HCT116 (cell line): ENCODE measurements around the gene WSB1. TPM values are rescaled to one million over a fixed set of nuclear protein-coding genes. Genes with fewer than 3 reads are reported as not detected.

ENCODE experiments used
- ATAC-seq: fragments of 200-7000 bp; cut with Tn5 transposase; 2 replicates; pipeline ENCODE4 v1.9.1; 2020; ENCODE audit warnings: mild to moderate bottlenecking, moderate library complexity
- BruUV-seq: library from RNA; stranded (reverse); fragments of 400-500 nt; replicated peaks from 2 replicates; lab custom pipeline; 2021; lab: Mats Ljungman, UMichigan
- CTCF ChIA-PET: fragments of 300-600 bp; sonication (Branson Sonifier 250); formaldehyde crosslinking; loops from one replicate; lab custom pipeline; 2021; ENCODE audit warnings: antibody characterized with exemption; lab: Charles Lee
- POLR2A ChIA-PET: fragments of 300-600, 350-600 bp; sonication (Branson Sonifier 250); formaldehyde crosslinking; loops from one replicate; lab custom pipeline; 2021; ENCODE audit warnings: antibody characterized with exemption; lab: Charles Lee
- RAD21 ChIA-PET, 2 experiments: fragments of 300-600 bp; sonication (Branson Sonifier 250); formaldehyde crosslinking; loops; one replicate each; lab custom pipeline; 2023; ENCODE audit warnings: low total read pairs in 2 of 2; ENCODE audit not compliant: uncharacterized antibody in 2 of 2, unreplicated experiment in 2 of 2, low non-redundant PET in 1 of 2; lab: Charles Lee
- DNase-seq: peaks from one replicate; pipeline ENCODE4 v3.0.0-alpha.2; 2010; ENCODE audit warnings: low read depth, low spot score
- H2AFZ ChIP-seq: fragments of 200-600 bp; shearing (Covaris generic), sonication (generic); 2 replicates; pipeline ENCODE4 v1.6.1; 2017; ENCODE audit warnings: low read depth, mixed run types, mixed read lengths, antibody characterized with exemption, low read length; ENCODE audit not compliant: poor library complexity, severe bottlenecking
- H3K27ac ChIP-seq: 2 replicates; pipeline ENCODE4 v1.5.1; 2012; ENCODE audit warnings: low read depth, low read length
- H3K27me3 ChIP-seq: fragments of 200-600 bp; sonication (generic); 2 replicates; pipeline ENCODE4 v1.6.1; 2016; ENCODE audit warnings: mixed run types, low read length, mixed read lengths; ENCODE audit not compliant: insufficient read depth
- H3K36me3 ChIP-seq, 2 experiments: fragments of 200-500 bp in 1 of 2; fragments of 200-600 bp in 1 of 2; sonication (Bioruptor generic) in 1 of 2; sonication (generic) in 1 of 2; 2 replicates each; pipeline versions ENCODE4 v1.5.1 to v1.6.1; 2014 to 2016; ENCODE audit warnings: low read length in 2 of 2, inconsistent platforms in 1 of 2, mixed read lengths in 1 of 2, mixed run types in 1 of 2; ENCODE audit not compliant: insufficient read depth in 2 of 2, control insufficient read depth in 1 of 2
- H3K4me1 ChIP-seq, 2 experiments: fragments of 200-600 bp in 1 of 2; sonication (generic) in 1 of 2; 2 replicates each; pipeline versions ENCODE4 v1.5.1 to v1.6.1; 2012 to 2017; ENCODE audit warnings: low read length in 2 of 2, inconsistent platforms in 1 of 2, mild to moderate bottlenecking in 1 of 2, mixed read lengths in 1 of 2, mixed run types in 1 of 2, moderate library complexity in 1 of 2; ENCODE audit not compliant: insufficient read depth in 2 of 2, control insufficient read depth in 1 of 2
- H3K4me2 ChIP-seq: fragments of 200-600 bp; sonication (generic); 2 replicates; pipeline ENCODE4 v1.6.1; 2017; ENCODE audit warnings: mixed run types, low read length, mixed read lengths
- H3K4me3 ChIP-seq, 2 experiments: fragments of 200-600 bp in 1 of 2; sonication (generic) in 1 of 2; replicated peaks in 1 of 2; 2 replicates each; pipeline ENCODE4 v1.5.1; 2011 to 2016; ENCODE audit warnings: low read length in 2 of 2, control low read depth in 1 of 2, low read depth in 1 of 2, mild to moderate bottlenecking in 1 of 2, mixed read lengths in 1 of 2, mixed run types in 1 of 2
- H3K79me2 ChIP-seq: fragments of 200-600 bp; sonication (generic); 2 replicates; pipeline ENCODE4 v1.6.1; 2017; ENCODE audit warnings: mild to moderate bottlenecking, mixed run types, low read length, moderate library complexity, mixed read lengths; ENCODE audit not compliant: insufficient read depth
- H3K9ac ChIP-seq: fragments of 200-600 bp; sonication (generic); 2 replicates; pipeline ENCODE4 v1.6.1; 2016; ENCODE audit warnings: low read length, mixed read lengths
- H3K9me2 ChIP-seq: fragments of 200-600 bp; sonication (generic), shearing (Covaris generic); 2 replicates; pipeline ENCODE4 v1.6.1; 2017; ENCODE audit warnings: mixed run types, mild to moderate bottlenecking, moderate library complexity; ENCODE audit not compliant: insufficient read depth
- H3K9me3 ChIP-seq, 2 experiments: fragments of 200-500 bp in 1 of 2; fragments of 200-600 bp in 1 of 2; sonication (Bioruptor generic) in 1 of 2; sonication (generic) in 1 of 2; 2 replicates each; pipeline ENCODE4 v1.6.1; 2014 to 2017; ENCODE audit warnings: low read length in 2 of 2, mixed read lengths in 2 of 2, inconsistent platforms in 1 of 2, low read depth in 1 of 2, mild to moderate bottlenecking in 1 of 2, mixed run types in 1 of 2, moderate library complexity in 1 of 2; ENCODE audit not compliant: control insufficient read depth in 1 of 2, insufficient read depth in 1 of 2
- H4K20me1 ChIP-seq: fragments of 200-600 bp; sonication (generic), shearing (Covaris generic); 2 replicates; pipeline ENCODE4 v1.6.1; 2017; ENCODE audit warnings: mixed run types, mild to moderate bottlenecking, moderate library complexity; ENCODE audit not compliant: insufficient read depth
- CBX3 ChIP-seq: IDR thresholded peaks from 2 replicates; pipeline ENCODE4 v1.6.1; 2012; ENCODE audit warnings: low read depth
- EZH2 ChIP-seq: fragments of 200-600 bp; sonication (generic); IDR thresholded peaks from 2 replicates; pipeline ENCODE4 v1.6.1; 2017; ENCODE audit warnings: antibody characterized with exemption, mixed run types
- EZH2phosphoT487 ChIP-seq: fragments of 200-600 bp; IDR thresholded peaks from 2 replicates; pipeline ENCODE4 v1.6.1; 2018; ENCODE audit warnings: antibody characterized with exemption, borderline replicate concordance
- JUND ChIP-seq: IDR thresholded peaks from 2 replicates; pipeline ENCODE4 v1.6.1; 2012
- POLR2AphosphoS5 ChIP-seq: IDR thresholded peaks from 2 replicates; pipeline ENCODE4 v1.6.1; 2011; ENCODE audit warnings: mild to moderate bottlenecking, low read depth, low read length, moderate library complexity
- RAD21 ChIP-seq: IDR thresholded peaks from 2 replicates; pipeline ENCODE4 v1.6.1; 2012; ENCODE audit warnings: low read depth, mild to moderate bottlenecking
- SIN3A ChIP-seq: IDR thresholded peaks from 2 replicates; pipeline ENCODE4 v1.6.1; 2012; ENCODE audit warnings: low read depth
- SP1 ChIP-seq: IDR thresholded peaks from 2 replicates; pipeline ENCODE4 v1.6.1; 2012; ENCODE audit warnings: low read depth
- SRF ChIP-seq: IDR thresholded peaks from 2 replicates; pipeline ENCODE4 v1.6.1; 2012; ENCODE audit warnings: low read depth
- TCF7L2 ChIP-seq: IDR thresholded peaks from 2 replicates; pipeline ENCODE4 v1.7.0; 2011; ENCODE audit warnings: borderline replicate concordance, inconsistent platforms; ENCODE audit not compliant: insufficient read depth, insufficient read length; ENCODE audit errors: extremely low read depth
- ZFX ChIP-seq: fragments of 450-650 bp; IDR thresholded peaks from 2 replicates; pipeline ENCODE4 v1.6.1; 2017
- ZNF274 ChIP-seq: fragments of 200-500 bp; sonication (Bioruptor generic); IDR thresholded peaks from 2 replicates; pipeline ENCODE4 v1.6.1; 2014; ENCODE audit warnings: mild to moderate bottlenecking, low read depth, low read length, inconsistent platforms
- intact Hi-C: fragments of 100-400 bp; cut with micrococcal nuclease; formaldehyde crosslinking; loops from 2 replicates; pipeline ENCODE4 v1.10.0; 2022
- total RNA-seq: library from RNA; stranded (reverse); gene quantifications from one replicate; pipeline ENCODE4 v1.2.1, GENCODE V29; 2021; ENCODE audit not compliant: unreplicated experiment
- TF ChIP-seq, protein P1 (sequence below): IDR thresholded peaks from 2 replicates; pipeline ENCODE4 v1.6.1; 2012
- TF ChIP-seq, protein P2 (sequence below): IDR thresholded peaks from 2 replicates; pipeline ENCODE4 v1.6.1; 2012
- TF ChIP-seq, protein P3 (sequence below): IDR thresholded peaks from 2 replicates; pipeline ENCODE4 v1.6.1; 2011; ENCODE audit warnings: mild to moderate bottlenecking, low read length, moderate library complexity; ENCODE audit not compliant: insufficient replicate concordance; ENCODE audit errors: extremely low read depth

WSB1 gene
- total RNA-seq, 1 experiment from 2014 or later = 88.0 TPM

DNA sequence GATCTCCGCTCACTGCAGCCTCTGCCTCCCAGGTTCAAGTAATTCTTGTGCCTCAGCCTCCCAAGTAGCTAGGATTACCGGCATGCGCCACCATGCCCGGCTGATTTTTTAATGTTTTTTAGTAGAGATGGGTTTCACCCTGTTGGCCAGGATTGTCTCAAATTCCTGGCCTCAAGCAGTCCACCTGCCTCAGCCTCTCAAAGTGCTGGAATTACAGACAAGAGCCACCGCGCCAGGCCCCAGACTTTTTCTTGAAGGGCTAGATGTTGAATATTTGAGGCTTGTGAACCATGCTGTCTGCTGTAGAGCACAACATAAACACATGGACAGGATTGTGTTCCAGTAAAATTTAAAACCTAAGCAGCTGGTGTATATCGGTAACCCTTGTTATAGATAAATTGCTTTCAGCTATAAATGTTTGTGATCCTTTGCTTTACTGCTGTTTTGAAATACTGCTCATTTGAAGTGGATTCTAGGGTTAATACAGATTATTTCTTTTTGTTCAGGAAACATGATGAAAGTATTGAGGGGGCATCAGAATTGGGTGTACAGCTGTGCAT, 12.4 kb downstream of the WSB1 start:
- Histone ChIP-seq H3K4me1 (no peaks in the 10 kb centered on the region), H3K27ac (no peak overlapping the region), H3K9me2 (no peaks in the 10 kb centered on the region), H4K20me1 (no peaks in the 10 kb centered on the region; the same call in 1 of the 2 replicates), H3K9ac (no peak overlapping the region), H2AFZ (no peak overlapping the region), H3K27me3 (no peaks in the 10 kb centered on the region), H3K4me2 (no peak overlapping the region), H3K36me3 (peaks cover 30 to 57% of the 10 kb centered on the region in 2 experiments)
- intact Hi-C loops = no loop called here
- POLR2A ChIA-PET = interaction anchor here (2.0 kb wide), 1 partner anchor 12 kb away, joined by 11 read pairs; the partner anchor contains the start of gene WSB1
- no peak for DNase-seq
- no TSS peak for BruUV-seq
- TF ChIP-seq CBX3 (no peak), TCF7L2 (no peak)
- TF ChIP-seq, all 23 proteins: peak for 0
- RAD21 ChIA-PET = no interaction called here
- CTCF ChIA-PET = no interaction called here
- Histone ChIP-seq H3K4me3 (no peak overlapping the region), H3K79me2 (peaks cover 48% of the 10 kb centered on the region), H3K9me3 (no peaks in the 10 kb centered on the region)
- no peak for ATAC-seq

DNA sequence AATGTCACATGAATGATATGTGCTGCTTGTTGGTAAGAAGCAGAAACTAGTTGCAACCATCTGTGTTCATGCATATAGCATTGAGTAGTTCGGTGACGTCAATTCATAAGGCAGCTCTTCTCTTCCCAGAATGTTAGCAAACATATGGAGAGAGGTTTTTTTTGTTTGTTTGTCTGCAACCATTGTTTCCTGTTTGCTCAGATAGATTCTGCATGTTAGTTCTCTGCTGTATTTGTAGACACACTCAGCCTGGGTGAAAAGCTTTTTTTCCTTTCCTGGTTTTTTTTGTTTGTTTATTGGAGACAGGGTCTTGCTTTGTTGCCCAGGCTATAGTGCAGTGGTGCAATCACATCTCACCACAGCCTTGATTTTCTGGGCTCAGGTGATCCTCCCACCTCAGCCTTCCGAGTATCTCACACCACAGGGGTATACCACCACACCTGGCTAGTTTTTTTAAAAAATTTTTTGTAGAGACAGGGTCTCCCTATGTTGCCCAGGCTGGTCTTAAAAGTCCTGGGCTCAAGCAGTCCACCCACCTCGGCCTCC, 16.7 kb downstream of the WSB1 start:
- TF ChIP-seq ZFX (no peak), POLR2AphosphoS5 (no peak), SP1 (no peak), TCF7L2 (no peak), EZH2 (no peak), EZH2phosphoT487 (no peak), SRF (no peak), ZNF274 (no peak), SIN3A (no peak), JUND (no peak), RAD21 (no peak), CBX3 (no peak)
- TF ChIP-seq, protein P1, sequence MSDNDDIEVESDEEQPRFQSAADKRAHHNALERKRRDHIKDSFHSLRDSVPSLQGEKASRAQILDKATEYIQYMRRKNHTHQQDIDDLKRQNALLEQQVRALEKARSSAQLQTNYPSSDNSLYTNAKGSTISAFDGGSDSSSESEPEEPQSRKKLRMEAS = no peak
- TF ChIP-seq, protein P2, sequence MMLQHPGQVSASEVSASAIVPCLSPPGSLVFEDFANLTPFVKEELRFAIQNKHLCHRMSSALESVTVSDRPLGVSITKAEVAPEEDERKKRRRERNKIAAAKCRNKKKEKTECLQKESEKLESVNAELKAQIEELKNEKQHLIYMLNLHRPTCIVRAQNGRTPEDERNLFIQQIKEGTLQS = no peak
- TF ChIP-seq, protein P3, sequence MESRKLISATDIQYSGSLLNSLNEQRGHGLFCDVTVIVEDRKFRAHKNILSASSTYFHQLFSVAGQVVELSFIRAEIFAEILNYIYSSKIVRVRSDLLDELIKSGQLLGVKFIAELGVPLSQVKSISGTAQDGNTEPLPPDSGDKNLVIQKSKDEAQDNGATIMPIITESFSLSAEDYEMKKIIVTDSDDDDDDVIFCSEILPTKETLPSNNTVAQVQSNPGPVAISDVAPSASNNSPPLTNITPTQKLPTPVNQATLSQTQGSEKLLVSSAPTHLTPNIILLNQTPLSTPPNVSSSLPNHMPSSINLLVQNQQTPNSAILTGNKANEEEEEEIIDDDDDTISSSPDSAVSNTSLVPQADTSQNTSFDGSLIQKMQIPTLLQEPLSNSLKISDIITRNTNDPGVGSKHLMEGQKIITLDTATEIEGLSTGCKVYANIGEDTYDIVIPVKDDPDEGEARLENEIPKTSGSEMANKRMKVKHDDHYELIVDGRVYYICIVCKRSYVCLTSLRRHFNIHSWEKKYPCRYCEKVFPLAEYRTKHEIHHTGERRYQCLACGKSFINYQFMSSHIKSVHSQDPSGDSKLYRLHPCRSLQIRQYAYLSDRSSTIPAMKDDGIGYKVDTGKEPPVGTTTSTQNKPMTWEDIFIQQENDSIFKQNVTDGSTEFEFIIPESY = no peak
- H3K27me3 ChIP-seq = no peaks in the 10 kb centered on the region
- H3K9me3 ChIP-seq = no peaks in the 10 kb centered on the region
- no peak overlapping the region for H3K9ac ChIP-seq
- no peak overlapping the region for H3K4me2 ChIP-seq
- H4K20me1 ChIP-seq = no peaks in the 10 kb centered on the region
- H3K9me2 ChIP-seq = no peaks in the 10 kb centered on the region
- H3K4me1 ChIP-seq = no peaks in the 10 kb centered on the region
- RAD21 ChIA-PET = no interaction called here
- no peak overlapping the region for H3K4me3 ChIP-seq
- no peak overlapping the region for H3K27ac ChIP-seq
- POLR2A ChIA-PET = no interaction called here
- peaks cover 7% of the 10 kb centered on the region for H3K79me2 ChIP-seq
- BruUV-seq = no TSS peak
- intact Hi-C loops = loop anchor here (1.0 kb wide), 1 partner anchor 13 kb away; no protein-coding TSS in a partner anchor
- DNase-seq = no peak
- H2AFZ ChIP-seq = no peak overlapping the region
- peaks cover 57 to 74% of the 10 kb centered on the region in 2 experiments for H3K36me3 ChIP-seq
- CTCF ChIA-PET = no interaction called here
- no peak for ATAC-seq
